Hindlimb muscle (tissue), 1 donor: ENCODE results near the gene ZNF641. TPM values are rescaled to one million over a fixed set of nuclear protein-coding genes. Genes with fewer than 3 reads are reported as not detected.

Experiments used
- DNase-seq: peaks from one replicate; pipeline ENCODE4 v3.0.0-alpha.2; 2013
- polyA plus RNA-seq: library from polyadenylated mRNA; unstranded; fragments of 120-200 nt; gene quantifications from one replicate; pipeline ENCODE4 v1.2.1, GENCODE V29; 2013; ENCODE audit not compliant: insufficient read length

ZNF641 gene
- polyA plus RNA-seq: 14.8 TPM

DNA sequence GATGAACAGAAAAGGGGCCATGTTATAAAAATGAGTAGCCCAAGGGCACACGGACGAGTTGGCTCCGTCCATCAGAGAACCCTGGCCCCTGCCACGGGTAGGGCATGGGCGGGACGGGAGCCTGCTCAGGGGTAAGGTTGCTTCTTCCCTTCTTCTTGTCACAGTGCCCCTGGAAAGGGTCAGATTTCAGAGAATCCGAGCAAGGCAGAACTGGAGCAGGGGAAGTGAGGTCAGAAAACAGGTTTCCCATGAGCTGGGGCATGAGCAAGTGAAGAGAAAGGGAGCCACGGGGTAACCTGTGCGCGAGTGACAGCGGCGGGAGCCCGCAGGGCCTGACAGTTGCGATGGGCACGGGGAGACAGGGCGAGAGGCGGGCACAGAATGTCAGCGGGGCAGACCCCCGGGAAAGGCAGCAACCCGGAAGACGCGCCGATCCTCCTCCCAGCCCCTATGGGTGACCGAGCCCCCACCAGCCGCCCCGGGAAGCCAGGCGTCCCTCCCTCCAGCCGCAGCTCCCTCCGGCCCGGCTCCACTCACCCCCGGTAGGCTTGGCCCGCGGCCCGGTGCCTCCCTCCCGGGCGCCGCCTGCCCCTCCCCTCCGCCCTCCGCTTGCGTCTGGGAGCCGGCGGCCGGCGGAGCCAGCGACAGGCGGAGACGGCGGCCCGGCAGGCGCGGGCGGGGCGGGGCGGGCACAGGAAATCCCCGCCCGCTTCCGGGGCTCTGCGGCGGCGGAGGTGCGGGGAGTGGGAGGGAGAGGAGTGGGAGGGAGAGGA is at the start of gene ZNF641:
TSS of gene ZNF641 (minus strand) at position 671 of the 773 bp plus-strand sequence. CDS start 2,829 bp downstream, outside the sequence.
- peak; percentile 69 for DNase-seq

DNA sequence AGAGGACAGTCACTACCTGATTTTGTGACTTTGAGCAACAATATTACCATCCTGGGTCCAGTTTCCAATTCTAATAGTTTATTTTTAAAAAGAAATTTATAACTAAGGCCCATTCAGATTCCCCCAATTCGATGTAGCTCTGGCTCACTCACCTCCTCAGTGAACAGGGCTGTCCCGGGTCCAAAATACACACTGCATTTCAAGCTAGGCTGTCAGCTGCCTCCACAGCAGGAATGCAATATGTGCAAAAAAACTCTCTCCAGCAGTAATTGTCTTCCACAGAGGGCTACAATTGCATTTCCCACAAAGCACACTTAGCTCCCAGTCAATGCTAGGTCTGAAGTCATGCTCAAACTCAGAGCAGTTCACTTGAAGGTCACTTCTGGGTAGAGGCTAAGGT is 39.3 kb upstream of the ZNF641 start:
- no peak for DNase-seq

- DNase-seq: no peak
Observed at GRCh38 chr12:48389409-48389808, 38.7 kb upstream of the ZNF641 start.

DNA sequence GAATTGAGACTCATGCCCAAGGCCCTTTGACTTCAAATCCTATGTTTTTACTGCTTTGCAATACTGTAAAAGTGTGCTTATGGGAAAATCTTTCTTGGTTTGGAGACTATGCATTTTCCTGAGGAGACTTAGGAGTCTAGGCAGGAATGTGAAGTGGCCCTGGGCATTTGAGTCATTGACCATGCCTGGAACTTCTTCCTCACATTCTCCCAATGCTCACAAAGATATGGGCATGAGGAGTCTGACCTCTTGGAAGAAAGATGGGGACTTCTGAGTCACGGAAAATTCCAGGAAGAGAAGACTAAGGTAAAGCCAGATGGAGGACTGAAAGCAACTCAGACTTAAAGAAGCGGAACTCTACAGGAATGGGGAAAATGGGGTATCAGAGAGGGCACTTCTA is 38.2 kb upstream of the ZNF641 start:
- DNase-seq: no peak

DNA sequence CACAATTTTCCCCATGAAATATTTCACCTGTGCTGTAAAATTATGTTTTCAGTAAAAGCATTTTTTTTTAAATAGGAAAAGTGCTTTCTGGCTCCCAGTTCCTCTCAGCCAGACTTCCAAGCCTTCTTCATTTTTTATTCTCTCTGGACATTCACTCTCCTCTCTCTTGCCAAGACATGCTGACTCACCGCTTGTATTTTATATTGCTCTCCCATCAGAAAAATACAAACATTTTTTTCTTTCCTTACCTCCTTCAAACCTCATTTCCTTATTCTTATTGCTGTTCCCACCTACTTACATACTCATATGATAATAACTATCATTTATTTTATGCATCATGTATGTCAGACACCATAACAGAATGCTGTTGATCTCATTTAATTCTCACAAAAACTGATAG is 37.7 kb upstream of the ZNF641 start:
- peak; percentile 21 for DNase-seq

GRCh38 chr12:48380596-48380995 is 29.9 kb upstream of the ZNF641 start:
- DNase-seq: no peak

DNA sequence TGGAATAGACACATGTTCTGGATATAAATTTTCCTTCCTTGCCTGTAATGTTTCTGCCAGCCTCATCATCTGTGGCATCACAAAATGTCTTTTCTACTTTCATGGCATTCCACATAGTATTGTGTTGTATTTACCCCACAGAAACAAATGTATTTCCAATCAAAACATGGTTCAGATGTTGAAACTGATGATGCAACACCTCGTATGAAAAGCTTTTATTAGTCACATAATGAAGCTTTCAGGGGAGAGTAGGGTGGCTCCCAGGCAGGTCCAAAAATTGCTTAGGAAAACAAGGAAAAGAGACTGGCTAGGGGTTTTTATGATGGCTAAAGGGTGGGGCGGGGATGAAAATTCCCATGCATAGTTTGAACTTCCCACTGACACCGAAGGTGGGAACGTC is 29.1 kb upstream of the ZNF641 start:
- DNase-seq: no peak

DNA sequence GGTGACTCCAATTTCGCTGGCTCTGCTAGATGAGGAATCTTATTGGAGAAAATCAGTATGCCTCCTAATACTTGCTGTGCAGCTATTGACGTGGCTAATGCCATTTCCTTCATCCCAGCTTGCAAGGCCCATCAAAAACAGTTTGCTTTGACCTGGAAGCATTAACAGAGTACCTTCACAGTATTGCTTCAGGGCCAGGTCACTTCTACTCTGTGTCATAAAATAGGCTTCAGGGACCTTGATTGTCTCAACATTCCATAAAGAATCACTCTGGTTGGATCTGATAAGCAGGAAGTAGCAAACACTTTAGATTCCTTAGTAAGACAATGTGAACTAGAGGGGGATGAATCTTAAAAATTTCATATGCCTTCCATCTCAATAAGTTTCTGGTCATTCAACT is 26.9 kb upstream of the ZNF641 start:
- no peak for DNase-seq

- no peak for DNase-seq
Observed at GRCh38 chr12:48374164-48374563, 23.4 kb upstream of the ZNF641 start.

GRCh38 chr12:48366131-48366530 is 15.4 kb upstream of the ZNF641 start:
- no peak for DNase-seq

GRCh38 chr12:48361664-48362339 is 11.1 kb upstream of the ZNF641 start:
- DNase-seq: no peak

DNA sequence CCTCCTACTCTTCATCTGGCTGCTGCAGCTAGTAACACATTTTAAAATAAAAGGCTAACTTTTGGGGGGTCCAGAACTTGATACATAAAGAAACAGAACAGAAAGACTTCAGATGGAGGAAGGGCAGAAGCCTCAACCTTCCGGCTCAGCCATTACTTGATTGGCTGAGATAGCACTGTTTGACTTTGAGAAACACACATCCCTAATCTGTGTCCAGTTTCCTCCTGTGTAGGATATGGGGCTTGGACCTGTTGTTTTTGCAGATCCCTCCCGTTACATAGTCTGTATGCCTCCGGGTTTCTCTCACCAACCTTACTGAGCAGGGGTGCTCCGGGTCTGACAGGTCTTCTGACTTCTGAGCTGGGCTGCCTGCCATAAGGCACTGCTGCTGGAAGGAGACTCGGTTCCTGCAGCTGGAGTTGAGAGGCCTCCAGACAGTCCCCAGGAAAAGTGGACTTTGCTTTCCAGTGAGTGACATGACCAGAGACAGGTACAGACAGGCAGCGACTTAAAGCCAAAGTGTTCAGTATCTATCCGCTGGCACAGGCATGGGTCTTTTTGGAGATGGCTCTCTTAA is 8.3 kb upstream of the ZNF641 start:
- no peak for DNase-seq

DNA sequence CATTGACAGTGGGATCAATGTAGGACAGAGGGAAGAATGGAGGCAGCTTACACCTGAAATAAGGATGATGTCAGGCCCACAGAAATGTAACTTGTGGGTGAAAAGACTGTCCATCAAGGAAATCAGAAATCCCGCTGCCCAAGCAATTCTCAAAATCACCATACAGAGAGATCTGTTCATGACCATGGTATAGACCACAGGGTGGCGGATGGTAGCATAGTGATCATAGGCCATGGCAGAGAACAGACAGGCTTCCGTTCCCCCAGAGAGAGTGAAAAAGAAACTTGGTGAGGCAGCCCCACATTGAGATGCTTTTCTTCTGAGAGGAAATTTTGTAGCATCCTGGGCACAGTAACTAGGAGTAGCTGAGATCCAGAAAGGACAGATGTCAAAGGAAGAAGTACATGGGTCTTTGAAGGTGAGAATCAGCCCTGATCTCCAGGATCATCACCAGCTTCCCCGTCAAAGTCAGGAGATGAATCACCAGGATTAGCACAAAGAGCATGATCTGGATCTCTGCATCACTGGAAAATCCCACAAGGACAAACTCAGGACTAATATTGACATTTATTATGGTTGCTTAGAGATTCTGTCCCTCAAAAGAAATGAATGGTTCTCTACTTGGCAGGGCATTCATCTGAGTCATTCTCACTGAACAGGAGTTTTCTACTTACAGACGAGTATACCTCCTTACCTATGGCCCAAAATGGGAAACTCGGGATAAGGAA is 5.5 kb upstream of the ZNF641 start:
- DNase-seq: no peak

DNA sequence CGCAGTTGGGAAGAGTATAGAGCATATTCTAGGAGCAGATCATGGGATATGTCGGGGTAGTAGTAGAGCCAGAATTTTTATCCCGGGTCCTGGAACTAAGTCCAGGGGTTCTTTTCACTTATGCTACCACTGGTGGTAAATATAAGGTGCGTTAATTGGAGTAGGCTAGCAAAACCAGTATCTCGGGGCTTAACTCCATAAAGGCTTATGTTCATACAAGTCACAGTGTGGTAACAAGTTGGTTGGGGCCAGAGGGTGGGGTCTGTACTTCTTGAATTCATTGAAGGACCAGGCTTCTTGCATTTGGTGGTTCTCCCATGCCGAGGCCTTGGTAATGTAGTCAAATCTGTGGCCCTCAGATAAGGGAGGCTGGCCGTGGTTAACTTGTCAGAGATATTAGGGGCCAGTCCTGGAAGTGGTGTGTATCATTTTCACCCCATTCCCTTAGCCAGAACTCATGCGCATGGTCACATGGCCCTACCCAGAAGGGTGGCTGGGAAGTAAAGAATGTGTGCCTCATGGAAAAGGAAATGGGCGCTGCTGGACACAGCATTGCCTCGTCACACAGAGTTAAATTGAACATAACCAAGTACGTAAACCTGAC is 1.5 kb upstream of the ZNF641 start:
- no peak for DNase-seq

DNA sequence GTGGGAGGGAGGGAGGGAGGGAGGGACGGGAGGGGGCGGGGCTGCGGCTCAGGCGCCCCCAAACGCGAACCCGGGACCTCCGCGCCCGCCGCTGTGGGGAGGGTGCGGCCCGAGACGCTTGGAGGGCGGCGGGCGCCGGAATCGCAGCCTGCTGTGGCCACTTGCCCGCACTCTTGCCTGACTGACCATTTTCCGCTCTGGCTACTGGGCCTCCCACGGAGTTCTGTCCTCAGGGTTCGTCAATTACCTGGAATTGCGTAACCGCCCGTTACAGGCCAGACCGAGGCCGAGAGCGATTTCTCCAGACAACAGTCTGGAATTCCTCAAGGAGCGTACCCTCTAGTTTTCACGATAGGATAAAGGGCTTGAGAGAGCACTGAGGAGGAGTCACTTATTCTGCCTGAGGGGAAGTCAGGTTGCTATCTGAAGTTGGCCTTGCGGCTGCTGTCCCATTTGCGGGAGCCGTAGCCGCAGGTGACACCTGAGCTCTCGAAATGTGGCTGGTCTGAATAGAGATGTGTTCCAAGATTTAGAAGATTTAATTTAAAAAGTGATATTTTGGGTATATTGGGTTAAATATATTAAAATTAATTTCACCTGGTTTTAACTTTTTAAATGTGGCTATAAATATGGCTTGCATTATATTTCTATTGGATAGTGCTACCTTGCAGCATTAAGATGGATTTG is 446 bp upstream of the ZNF641 start:
- DNase-seq: peak; percentile 71

GRCh38 chr12:48349471-48349870 is 1.2 kb downstream of the ZNF641 start:
- DNase-seq: peak; percentile 65

DNA sequence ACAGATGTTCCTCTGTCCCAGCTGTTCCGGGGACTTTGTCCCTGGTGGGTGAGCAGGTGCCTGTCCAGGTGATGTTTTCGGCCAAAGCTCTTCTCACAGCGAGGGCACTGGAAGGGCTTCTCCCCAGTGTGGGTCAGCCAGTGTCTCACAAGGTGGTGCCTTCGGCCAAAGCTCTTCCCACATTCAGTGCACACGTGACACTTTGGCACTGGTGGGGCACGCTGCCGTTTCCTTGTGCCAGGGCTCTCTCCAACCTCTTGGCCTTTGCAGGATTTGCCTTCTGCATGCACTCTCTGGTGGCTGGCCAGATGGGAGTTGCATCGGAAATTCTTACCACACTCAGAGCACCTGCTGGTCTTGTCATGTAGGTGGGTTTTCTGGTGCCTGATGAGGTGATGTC is 7.7 kb downstream of the ZNF641 start:
- DNase-seq: no peak

DNA sequence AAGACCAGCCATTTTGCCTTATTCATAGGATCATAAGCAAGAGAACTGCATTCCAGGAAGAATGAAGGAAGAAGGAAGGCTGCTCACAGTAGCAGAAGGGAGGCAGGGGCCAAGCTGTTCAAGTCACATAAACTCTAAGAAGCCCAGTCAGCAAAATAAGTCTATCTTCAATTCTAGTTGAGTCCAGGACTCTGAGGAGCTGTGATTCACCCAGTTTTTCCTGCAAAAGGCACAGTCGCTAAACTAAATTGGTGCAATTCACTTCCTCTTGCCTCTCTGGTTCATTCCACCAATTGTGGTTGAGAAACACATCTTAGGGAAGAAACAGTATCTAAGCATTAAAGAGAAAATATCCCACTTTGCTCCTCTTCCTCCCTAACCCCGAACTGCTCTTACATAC is 9.8 kb downstream of the ZNF641 start:
- no peak for DNase-seq

DNA sequence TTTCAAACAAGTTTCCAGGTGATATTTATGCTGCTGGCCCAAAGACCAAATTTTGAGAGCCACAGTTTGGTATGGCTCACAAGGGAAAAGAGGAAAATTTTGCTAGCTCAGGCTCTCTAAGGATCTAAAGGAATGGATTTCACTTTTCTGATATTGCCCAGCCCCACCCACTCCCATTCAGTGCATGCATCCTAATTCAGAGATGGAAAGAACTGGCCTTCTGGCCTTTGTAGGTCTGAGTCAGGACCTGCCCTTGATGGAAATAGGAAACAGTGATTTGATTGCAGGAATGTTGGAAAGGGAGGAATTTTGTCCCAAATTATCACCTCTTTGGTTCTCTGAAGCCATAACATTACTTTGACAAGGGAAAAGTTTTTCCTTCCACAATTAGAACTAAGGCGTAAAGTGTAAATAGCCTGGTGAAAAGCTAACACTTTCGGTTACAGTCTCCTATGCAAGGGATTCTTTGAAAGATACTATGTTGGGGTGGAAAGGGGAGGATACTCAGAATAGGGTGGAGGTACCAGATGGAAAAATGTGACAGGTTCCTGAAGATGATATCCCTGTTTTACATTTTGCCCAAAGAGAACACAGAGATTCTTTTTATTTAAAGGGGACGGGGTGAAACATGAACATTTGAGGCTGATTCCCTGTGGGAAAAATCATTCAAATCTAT is 11.1 kb downstream of the ZNF641 start:
- DNase-seq: no peak

- no peak for DNase-seq
Observed at GRCh38 chr12:48336564-48336963, 14.2 kb downstream of the ZNF641 start.

GRCh38 chr12:48336061-48336460 is 14.7 kb downstream of the ZNF641 start:
- DNase-seq: no peak
